Activated CD4-positive, alpha-beta T cell treated with anti-CD3 and anti-CD28 coated beads, Interleukin-2, amount 50 U/mL, for 4 hours (primary cell): ENCODE measurements around the gene SEPTIN7.

ENCODE experiments used
- DNase-seq, 2 experiments: peaks; one replicate each; pipeline ENCODE4 v3.0.0-alpha.2; 2020

SEPTIN7 gene

DNA sequence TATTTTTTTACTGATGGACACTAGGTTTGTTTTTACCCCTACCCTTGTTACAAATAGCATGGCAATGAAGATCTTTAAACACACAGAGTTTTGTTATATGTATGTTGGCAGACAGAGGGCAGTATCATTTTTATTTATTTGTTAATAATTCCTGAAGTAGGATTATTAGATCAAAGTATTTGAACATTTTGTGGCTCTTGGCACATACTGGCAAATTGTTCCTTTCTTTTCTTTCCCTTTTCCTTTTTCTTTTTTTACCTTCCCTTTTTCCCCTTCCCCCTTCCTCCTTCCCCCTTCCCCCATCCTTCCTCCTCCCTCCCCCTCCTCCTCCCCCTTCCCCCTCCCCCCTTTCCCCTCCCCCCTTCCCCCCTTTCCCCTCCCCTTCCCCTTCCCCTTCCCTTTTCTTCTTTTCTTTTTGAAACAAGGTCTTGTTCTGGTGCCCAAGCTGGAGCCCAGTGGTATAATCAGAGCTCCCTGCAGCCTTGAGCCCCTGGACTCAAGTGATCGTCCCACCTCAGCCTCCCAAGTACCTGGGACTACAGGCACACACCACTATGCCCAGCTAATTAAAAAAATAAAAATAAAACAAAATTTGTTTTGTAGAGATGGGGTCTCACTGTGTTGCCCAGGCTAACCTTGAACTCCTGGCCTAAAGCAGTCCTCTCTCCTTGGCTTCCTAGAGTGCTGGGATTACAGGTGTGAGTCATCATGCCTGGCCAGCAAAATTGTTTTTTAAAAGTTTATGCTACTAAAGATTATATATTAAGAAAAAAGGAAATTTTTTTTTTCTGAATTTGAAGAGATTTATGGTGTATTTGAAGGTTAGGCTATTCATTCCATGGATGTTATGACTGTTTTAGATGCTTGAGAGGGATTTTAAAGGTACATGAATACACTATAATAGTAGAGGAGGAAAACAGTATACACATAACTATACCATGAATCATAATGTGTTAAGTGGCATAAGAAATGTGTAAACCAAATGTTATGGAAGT lies 39.3 kb downstream of the SEPTIN7 start:
- DNase-seq = no peak

DNA sequence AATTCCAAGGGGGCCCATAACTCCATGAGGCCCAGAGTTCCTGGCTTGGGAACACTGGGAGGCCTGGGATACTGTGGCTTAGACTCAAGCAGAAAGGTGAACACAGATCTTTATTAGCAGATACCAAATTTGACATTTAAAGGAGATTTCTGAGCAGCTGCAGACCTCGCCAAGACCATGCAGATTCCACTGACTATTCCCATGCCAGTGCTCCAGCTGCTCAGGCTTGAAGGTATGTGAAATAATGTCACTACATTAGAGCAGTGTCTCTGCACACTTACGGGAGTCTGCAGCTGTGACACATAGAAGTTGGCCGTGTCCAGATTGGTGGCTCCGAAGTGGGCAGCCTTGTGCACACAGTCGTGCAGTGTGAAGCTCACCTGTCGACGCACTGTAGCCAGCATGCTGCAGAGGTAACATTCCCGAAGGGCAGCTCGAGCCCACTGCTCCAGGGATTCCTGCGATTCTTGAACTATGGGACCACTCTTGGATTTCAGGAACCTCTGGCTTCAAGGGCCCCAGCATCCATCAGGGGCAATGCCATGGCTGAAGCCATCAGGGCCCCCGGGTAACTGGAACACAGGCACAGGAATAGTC lies 46.1 kb downstream of the SEPTIN7 start:
- DNase-seq = no peak

DNA sequence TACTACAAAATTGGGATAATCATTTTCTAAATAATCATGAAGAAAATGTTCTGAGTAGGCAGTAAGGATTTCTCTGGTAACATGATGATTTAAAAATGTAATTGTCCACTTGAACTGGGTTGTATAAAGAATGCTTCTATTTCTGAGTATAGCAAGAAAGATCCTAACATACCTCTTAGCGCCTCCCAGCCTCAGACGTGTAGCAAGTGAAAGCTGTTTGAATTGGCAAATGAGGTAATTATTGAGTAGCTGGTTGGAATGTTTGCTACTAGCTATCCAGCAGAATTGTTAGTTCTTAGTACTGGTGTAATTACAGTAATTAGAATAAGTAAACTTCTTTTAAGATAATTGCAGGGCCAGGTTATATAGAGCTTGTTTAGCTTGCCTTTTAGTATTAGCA lies 47.9 kb downstream of the SEPTIN7 start:
- no peak for DNase-seq

DNA sequence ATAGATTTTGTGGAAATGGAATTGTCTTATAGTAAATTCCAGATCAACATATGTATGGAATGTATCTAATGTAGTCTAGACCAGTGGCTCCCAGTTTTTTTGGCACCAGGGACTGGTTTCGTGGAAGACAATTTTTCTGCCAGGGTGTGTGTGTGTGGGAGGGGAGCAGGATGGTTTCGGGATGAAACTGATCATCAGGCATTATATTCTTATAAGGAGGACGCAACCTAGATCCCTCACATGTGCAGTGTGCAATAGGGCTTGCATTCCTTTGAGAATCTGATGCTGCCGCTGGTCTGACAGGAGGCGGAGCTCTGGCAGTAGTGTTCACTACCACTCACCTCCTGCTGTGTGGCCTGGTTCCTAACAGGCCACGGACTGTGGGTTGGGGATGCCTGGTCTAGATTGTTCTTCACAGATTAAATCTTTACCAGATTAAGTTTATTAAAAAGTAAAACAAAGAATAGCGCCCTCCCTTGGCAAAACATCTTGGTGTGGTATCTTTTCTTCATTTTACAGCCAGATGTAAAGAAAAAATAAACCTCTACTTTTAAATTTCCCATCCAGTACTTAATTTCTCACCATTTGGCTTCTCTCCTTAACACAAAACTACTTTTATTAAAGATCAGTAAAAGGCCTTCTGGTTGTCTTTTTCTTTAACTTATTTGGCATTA lies 48.4 kb downstream of the SEPTIN7 start:
- no peak for DNase-seq

DNA sequence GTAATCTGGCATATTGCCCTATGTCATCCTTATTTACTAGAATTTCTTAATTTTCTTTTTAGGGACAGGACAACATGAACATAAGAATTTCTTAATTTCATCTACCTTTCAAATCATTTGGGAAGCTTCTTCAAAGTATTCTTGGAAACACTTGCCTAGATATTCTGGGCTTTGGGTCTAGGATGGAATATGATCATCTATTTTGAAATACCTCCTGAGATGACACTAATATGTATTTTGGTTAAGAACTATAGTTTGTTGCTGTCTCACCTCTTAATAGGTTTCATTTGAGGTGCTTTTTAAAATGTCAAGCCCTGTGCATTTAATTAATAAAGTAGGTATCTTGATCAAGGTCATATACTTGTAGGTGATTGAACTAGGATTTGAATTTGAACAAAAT lies 49.1 kb downstream of the SEPTIN7 start:
- no peak for DNase-seq
